ENCODE data around the gene RAB27A.
"Not testable (repeated sequence)": the region's sequence is repeated elsewhere in the genome, so short reads cannot be mapped to it uniquely, and the experiment has no call there.

The RAB27A gene

DNA sequence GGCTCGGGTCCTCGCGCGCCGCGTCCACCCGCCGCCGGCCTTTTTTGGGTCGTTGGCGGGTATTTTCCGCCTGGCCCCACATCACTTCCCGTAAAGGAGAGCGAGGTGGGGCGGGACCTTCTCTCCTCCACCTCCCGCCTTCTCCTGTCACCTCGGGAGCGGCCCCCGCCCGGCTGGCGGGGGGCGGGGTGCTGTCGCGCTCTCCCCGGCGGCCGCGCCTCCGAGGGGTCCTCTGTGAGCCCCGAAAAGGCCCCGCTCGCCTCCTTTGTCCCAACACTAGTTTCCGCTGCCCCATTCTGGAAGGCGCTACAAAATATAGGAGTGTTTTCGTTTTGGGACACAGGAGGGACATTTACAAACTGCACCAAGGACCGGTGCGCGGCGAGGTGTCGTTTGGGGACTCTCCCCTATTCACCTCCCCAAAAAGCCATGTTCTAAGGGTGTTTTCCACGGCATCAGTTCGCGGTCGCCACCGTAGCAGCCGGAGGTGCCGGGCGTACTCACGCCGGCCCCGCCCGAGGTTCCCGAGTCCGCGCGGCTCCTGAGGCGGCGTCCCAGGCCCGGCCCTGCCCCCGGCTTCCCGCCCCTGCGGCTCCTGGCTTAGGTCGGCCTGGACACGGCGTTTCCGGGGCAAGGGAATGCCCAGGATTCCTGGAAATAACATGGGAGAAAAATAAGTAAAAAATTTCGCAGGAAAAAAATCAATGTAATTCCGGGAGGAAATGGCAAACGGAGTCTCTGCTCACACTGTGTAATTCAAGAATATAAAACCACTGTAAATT lies at the start of gene RAB27A:
Gene RAB27A (minus strand): TSS at position 68 of the 782 bp plus-strand sequence. CDS start 54,879 bp downstream, outside the sequence.
- DNase-seq: peak; percentile 47

DNA sequence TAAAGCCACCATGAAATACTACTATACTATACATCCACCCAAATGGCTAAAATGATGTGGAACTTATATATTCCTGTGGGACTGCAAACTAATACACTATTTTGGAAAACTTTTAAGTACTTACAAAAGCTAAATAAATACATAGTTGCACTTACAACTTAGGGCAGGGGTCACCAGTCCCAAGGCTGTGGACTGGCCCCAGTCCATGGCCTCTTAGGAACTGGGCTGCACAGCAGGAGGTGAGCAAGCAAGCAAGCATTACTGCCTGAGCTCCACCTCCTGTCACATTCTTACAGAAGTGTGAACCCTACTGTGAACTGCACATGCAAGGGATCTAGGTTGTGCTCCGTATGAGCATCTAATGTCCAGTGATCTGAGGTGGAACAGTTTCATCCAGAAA lies 47.5 kb upstream of the RAB27A start:
- DNase-seq: no peak

DNA sequence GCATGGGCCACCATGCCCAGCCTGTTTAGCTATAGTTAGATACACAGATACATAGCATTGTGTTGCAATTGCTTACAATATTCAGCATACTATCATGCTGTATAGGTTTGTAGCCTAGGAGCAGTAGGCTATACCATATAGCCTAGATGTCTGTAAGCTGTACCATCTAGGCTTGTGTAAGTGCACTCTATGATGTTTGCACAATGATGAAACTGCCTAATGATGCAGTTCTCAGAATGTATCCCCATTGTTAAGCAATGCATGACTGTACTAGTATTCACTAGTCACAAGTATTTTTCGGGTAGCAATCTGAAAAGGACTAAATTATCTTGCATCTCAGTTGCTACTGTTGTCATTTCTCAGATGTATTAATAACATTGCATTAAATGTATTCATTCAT lies 45.4 kb upstream of the RAB27A start:
- no peak for DNase-seq

DNA sequence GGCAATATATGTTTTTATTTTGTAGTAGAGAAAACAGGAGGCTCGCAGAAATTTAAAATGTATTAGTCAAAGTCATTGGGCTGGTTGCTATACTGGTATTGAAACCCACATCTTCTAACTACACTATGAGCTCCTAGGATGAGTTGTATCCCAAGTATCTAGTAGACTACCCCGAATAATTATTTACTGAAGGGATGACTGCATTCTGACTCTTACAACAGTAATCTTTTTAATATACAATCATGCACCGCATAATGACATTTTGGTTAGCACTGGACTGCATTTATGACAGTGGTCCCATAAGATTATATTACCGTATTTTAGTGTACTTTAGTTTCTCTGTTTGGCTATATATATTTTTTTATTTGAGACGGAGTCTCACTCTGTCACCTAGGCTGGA lies 44.8 kb upstream of the RAB27A start:
- DNase-seq: no peak

DNA sequence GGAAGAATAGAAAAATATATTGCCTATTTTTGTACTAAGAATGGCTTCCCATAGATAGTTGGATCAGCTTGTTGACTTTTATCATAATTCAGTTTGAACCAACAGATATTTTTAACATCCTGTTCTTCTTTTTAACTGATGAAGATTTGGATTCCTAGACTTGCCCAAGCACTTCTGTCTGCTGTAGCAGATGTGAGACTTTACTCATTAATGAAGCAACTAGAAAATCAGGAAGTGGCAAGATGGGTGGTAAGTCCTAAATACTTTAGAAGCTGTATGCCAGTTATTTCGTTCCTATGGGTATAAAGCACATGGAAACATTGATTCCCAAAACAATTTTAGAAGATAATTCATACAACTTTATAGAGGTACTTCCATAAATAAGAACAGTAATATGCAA lies 37.8 kb upstream of the RAB27A start:
- no peak for DNase-seq

DNA sequence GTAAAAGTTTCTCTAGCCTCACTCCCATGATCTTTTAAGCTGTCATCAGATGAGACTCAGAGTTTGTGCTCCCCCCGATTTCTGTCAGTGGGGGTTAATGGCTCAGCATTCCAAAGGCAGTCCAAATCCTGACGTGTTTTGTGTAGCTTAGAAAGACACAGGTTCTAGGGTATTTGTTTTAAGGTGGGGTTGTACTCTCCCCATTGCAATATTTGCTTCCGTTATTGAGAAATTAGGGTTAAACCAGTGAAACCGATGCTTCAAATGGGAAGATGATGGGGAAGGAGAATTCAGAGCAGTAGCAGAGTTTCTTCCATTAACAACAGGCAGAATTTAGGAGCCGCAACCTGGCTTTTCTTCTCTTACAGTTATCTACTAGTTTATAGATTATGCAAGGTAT lies 32.9 kb upstream of the RAB27A start:
- no peak for DNase-seq

DNA sequence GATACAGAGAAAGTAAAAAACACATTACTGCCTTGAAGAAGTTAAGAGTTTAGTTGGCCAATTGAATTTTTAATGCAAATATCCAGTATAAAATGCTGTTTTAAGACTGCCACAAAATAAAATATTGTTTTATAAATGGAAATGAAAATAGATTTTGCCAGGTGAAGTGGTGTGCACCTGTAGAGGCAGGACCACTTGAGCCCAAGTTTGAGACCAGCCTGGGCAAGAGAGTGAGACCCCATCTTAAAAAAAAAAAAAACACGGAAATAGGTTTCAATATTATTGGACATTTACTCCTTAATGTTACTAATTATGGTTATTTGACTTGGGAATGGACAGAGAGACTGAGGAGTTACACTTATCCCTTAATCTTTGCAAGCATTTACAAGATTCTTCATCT lies 31.4 kb upstream of the RAB27A start:
- no peak for DNase-seq

DNA sequence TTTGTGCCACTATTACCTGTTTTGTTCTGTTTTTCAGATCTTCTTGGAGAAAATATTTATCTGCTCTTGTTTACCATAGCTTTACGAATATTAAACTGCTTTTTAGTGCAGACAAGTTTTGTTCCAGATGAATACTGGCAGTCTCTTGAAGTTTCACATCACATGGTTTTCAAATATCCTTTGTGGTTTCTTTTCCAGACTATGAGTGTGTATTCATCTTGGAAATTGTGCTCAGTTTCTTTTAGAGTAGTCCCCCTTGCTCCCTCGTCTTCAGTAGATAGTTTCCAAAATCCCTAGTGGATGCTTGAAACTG lies 30.6 kb upstream of the RAB27A start:
- no peak for DNase-seq

DNA sequence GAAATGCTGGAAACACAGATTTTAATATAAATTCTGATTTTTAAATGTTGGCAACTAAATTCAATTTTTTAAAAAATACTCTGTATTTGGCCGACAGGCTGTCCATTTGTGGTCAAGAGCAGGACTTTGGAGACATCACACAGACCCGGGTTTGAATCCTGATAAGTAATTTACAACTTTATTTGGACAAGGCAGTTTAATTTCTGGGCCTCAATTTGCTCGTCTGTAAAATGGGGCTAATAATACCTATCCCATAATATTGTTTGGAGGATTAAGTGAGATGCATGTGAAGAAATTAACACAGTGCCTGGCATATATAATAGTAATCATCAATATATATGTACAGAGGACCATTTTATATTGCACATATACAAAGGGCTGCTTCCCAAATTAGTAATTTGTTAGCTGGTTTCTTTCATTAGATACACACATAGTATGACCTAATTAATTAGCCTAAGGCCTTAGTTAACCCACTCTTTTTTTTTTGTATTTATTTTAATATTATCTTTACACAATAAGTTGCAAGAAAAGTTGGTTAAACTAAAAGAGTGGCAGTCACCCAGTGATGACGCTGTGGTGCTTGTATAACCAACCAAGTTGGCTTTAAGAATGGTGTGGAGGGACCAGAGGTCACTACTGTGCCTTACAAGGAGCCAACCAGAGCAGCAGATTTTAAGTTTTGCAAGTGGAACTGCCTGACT lies 30.1 kb upstream of the RAB27A start:
- DNase-seq: no peak

DNA sequence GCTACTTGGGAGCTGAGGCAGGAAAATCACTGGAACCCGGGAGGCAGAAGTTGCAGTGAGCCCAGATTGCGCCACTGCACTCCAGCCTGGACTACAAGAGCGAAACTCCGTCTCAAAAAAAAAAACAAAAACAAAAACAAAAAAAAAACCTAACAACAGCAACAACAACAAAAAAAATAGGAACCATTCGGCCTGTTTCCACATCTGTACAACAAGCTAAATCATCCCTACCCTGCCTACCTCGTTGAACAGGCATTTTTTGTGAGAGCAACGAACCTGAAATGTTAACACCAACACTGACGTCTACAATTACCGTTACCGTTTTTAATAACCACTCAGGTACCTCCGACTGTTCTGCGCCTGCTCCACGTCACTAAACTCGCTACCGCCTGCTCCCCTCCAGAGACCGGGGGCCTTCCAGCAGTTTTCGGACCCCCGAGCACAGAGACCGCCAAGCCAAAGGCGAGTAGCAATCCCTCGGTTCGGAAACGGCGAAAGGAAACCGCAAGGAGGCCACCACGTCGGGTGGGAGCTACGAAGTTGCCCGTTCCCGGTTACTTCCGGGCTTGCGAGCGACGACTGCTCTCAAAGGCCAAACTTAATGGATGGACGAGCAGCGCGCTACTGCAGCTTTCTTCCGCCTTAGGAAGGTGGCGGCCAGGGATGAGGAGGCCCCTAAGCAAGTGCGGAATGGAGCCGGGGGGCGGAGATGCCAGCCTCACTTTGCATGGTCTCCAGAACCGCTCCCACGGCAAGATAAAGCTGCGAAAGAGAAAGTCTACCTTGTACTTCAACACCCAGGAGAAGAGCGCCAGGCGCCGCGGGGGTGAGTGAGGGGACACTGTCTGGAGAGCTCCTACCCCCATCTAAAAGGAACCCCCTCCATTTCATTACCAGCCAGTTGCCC lies 29.2 kb upstream of the RAB27A start, which contains the start of the genes PIGB and PIGBOS1:
Gene PIGB (plus strand): TSS at position 635 of the 907 bp plus-strand sequence. CDS start 29 bp downstream, at position 664.
Gene PIGBOS1 (minus strand): TSS at position 536 of the 907 bp plus-strand sequence. CDS start 1,331 bp downstream, outside the sequence.
- DNase-seq: peak; percentile 79

DNA sequence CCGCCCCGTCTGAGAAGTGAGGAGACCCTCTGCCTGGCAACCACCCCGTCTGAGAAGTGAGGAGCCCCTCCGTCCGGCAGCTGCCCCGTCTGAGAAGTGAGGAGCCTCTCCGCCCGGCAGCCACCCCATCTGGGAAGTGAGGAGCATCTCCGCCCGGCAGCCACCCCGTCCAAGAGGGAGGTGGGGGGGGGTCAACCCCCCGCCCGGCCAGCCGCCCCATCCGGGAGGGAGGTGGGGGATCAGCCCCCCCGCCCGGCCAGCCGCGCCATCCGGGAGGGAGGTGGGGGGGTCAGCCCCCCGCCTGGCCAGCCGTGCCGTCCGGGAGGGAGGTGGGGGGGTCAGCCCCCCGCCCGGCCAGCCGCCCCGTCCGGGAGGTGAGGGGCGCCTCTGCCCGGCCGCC lies 13.2 kb upstream of the RAB27A start:
- not testable (repeated sequence) for DNase-seq

DNA sequence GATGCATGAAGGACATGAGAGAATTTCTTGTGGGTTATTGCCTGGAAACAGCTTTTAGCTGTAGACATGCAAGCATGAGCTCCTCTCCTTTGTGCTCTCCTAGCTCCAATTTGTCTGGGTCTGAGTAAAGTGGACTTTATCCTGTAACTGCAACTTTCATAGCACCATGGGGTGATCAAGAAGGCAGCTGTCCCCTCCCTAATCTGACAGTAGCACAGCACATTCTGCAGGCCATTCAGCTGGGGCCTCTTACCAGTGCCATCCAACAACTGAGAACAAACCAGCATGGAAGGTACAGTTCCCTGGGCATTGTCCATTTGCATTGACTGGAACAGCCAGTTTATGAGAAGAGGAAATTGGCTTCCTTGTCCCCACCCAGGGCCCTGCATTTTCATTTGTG lies 7.7 kb upstream of the RAB27A start:
- no peak for DNase-seq

DNA sequence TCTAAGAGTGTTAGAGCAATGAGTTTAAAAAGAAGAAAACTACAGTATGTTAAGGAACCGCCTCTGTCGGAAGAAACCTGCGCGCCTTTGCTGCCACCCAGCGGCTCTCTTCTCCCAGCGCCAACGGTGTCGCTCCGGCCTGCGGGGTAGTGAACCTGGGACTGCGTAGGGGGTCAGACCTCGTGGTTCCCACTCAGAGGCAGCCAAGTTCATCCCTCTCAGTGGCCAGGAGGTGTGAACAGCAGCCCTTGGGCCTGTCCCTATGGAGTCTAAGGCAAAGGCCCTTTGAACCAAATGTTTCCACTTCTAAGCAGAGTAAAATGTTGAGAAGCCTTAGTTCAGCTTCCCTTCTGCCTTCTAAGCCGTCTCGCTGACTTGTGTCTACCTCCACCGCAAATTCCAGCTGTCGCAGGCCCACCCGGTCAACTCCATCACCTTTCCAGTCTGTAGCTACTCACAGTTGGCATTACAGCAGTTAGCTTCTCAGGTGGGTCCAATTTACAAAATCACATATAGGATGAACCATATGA lies 980 bp upstream of the RAB27A start:
- peak; percentile 74 for DNase-seq

DNA sequence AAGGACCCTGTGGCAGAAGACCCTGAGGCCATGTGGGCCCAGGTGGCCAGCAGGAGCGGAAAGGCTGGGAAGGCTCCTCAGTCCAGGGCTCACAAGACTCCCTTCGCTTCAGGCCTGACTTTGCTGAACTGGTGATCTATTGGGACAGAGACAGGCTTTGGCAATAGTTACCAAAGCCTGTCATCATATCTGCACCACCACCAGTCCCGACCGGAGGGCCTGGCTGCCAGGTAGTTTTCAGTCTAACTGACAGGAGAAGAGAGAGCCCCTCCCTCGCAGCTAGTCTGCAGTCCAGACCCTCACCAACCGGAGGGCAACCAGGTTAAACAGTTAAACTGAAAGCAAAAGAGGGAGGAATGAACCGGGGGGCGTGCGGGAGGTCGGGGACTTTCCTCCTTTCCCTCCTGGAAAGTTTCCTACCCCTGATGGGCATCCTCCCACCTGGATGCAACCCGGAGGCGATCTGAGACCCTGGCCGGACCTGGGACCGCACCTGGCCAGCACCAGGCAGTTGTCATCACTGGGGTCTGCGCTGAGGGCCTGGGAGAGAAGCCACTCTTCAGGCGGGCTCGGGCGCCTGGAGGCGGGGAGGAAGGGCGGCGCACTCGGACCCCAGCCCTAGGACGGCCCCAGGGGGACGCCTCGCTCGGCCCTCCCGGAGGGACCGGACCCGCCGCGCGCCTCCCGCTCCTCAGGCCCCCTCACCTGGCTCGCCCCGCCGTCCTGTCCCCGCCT lies 435 bp downstream of the RAB27A start:
- DNase-seq: no peak

DNA sequence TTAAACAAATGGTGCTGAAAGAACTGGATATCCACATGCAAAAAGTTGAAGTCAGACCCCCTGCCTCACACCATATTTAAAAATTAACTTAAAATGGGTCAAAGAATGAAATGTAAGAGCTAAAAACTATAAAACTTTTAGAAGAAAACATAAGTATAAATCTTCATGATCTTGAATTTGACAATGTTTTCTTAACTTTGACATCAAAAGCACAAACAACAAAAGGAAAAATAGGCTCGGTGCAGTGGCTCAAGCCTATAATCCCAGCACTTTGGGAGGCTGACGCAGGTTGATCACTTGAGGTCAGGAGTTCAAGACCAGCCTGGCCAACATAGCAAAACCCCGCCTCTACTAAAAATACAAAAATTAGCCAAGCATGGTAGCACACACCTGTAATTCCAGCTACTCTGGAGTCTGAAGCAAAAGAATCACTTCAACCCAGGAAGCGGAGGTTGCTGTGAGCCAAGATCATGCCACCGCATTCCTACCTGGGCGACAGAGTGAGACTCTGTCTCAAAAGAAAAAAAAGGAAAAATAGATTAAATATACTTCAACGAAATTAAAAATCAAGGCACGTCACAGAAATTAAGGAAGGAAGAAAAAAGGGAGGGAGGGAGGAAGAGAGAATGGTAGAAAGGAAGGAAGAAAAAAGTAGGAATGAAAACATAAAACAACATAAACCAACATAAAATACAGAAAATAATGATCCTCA lies 1.5 kb downstream of the RAB27A start:
- DNase-seq: no peak

DNA sequence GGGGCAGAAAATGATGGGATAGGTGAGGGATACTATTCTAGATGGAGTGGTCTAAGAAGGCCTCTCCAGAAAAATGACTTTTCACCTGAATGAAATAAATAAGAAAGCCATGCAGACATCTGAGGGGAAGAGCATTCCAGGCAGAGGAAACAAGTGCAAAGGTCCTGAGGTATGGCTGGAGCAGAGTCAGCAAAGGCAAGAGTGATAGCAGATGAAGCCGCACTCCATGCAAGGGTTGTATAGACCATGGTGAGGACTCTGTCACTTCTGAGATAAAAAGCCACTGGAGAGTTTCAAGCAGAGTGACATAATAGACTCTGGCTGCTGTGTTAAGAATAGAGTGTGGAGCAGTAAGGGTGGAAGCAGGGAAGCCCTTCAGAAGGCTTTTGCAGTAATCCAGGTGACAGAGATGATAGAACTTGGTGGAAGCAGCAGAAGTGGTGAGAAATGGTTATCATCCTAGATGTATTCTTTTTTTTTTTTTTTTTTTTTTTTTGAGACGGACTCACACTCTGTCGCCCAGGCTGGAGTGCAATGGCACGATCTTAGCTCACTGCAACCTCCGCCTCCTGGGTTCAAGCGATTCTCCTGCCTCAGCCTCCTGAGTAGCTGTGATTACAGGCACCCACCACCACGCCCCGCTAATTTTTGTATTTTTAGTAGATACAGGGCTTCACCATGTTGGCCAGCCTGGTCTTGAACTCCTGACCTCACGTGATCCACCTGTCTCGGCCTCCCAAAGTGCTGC lies 3.0 kb downstream of the RAB27A start:
- not testable (repeated sequence) for DNase-seq

DNA sequence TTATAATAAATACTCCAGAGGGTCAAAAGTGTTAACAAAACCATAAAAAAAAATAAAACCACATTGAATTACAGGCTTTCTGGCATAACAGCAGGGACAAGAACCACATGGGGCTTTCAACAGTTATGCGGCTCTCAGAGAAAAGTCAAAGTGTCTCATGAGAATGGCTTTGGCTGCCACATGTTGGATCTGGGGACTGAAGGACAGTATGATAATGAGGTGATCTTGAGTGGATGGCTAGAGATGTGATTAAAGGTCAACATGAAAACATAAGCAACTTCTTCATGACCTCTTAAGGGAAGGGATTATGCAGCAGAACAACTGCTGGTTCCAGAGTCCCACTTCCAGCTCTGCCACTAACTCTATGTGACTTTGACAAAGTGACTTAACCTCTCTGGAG lies 5.2 kb downstream of the RAB27A start:
- no peak for DNase-seq

DNA sequence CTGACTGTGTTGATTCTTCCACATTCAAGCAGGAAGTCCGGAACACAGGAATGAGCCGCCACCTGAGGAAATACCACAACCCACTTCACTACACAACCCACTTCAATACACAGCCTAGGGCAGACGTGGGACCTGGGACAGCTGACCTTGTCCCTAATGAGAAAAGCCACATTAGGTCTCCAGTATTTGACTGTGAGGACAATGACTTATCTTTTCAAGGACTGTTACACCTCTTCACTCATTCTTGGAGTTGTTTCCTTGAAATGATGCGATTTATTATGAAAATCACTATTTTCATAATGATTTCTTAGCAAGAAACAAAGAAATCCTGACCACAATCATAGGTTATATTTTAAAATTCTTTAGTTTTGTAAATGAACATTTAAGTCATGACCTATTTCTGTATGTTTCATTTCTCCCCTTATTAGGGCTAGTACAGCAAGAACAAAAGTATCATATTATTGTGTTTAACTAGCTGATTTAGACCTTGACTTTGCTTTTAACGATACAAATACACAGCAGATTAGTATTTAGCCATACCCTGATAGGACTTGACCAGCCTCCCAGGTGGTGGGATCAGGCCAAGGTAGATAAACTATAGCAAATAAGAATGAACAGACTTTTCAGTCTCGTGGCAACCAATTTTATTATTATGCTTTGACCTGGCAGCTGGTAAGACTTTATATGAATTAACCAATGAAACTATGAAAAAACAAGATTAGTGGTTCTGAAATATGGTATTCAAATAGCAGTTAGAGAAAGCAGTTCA lies 6.0 kb downstream of the RAB27A start:
- no peak for DNase-seq

DNA sequence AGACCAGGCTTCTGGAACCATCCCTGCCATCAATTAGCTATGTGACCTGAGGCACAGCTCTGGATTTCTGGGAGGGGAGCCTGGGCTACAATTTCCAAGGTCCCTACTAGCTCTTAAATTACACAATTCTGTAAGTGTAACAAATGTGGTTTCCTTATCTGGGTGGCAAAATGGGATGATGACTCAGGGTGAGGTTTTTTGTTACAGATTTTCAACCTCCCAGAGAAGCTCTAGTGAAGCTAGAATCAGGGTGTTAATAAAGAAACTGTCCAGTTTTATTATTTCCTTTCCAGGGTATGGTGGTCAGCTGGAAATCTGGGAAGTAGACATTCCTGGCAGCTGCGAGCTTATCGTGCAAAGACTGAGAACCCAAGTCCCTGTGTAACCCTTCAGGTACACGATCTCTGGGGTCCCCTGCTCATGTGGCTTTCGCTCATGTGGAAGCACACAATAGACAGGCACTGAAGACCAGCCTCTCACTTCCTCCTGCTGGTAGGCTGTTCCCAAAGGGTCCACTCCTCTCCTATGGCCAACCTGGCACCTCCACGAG lies 7.3 kb downstream of the RAB27A start:
- no peak for DNase-seq
